COLO668 (cell line): ENCODE data around the gene OR6P1.

Experiments used
- DNase-seq: peaks from one replicate; lab custom pipeline; 2025; ENCODE audit not compliant: unreplicated experiment; lab: John Stamatoyannopoulos, UW

The OR6P1 gene

GRCh38 chr1:158520021-158520420 is 50.4 kb downstream of the OR6P1 start:
- DNase-seq: no peak

GRCh38 chr1:158516966-158517365 is 53.4 kb downstream of the OR6P1 start:
- DNase-seq: no peak
